HG02610 (cell line): ENCODE results near the gene TMEM131.
A peak's percentile ranks its signal among the peaks of the same experiment; 100 is the strongest.
"Not testable (repeated sequence)": the region's sequence is repeated elsewhere in the genome, so short reads cannot be mapped to it uniquely, and the experiment has no call there.

Experiments used
- ATAC-seq: cut with Tn5 transposase; IDR thresholded peaks from one replicate; pipeline ENCODE4 v1.9.1; 2021; ENCODE audit warnings: mild to moderate bottlenecking, moderate library complexity; ENCODE audit not compliant: unreplicated experiment

Gene TMEM131

DNA sequence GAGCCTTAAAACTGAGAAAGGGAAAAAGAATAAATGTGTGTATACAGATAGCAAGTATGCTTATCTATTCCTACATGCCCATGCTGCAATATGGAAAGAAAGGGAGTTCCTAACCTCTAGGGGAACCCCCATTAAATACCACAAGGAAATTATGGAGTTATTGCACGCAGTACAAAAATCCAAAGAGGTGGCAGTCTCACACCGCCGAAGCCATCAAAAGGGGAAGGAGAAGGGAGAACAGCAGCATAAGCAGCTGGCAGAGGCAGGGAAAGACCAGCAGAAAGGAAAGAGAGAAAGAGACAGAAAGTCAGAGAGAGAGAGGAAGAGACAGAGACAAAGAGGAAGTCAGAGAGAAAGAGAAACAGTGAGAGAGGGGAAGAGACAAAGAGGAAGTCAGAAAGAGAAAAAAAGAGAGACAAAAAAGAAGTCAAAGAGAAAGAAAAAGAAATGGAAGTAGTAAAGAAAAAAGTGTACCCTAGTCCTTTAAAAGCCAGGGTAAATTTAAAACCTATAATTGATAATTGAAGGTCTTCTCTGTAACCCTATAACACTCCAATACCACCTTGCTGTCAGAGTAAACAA is 169.4 kb downstream of the TMEM131 start:
- not testable (repeated sequence) for ATAC-seq

DNA sequence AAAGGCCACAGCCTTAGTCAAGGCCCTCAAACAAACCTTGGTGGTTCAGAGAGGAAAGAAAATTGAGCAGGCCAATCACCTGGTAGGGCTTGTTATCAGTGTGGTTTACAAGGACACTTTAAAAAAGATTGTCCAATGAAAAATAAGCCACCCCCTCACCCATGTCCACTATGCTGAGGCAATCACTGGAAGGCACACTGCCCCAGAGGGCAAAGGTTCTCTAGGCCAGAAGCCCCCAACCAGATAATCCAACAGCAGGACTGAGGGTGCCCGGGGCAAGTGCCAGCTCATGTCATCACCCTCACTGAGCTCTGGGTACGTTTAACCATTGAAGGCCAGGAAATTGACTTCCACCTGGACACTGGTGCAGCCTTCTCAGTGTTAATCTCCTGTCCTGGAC is 171.7 kb downstream of the TMEM131 start:
- ATAC-seq = not testable (repeated sequence)

DNA sequence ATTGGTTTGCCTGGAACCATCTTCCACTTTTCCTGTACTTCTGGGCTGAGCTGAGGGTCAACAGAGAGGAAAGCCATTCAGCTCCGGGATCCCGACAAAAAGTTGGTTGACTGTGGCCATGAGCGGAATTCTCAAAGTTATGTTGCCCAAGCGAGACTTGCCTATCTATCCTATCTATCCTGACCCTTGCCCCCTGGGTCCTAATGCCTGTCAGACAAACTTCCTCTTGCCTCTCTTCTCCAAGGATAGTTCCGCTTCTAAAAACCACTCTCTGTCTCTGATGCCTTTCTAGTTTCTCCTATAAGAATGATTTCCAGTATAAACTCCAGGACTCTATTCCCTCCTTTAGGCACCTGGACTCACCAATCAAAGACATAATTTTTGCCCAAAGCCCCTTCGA is 173.9 kb downstream of the TMEM131 start:
- not testable (repeated sequence) for ATAC-seq

DNA sequence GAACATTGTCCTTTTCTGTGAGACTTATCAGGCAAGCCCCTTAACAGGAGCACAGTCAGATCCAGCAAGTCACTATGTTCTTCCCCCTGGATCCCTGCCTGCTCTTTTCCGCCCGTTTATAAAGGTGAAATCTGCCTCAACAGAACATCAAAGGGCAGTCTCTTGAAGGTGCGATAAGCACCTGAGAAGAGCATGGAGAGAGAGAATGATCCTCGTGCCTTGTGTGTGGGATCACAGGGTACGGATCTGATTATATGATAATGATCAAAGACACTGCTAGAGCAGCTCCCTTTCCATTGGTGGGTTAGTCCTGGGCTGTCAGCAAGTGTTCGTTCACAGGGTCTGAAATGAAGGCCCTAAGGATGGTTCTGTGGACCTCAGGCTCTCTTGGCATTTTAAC is 176.0 kb downstream of the TMEM131 start:
- ATAC-seq = no peak

DNA sequence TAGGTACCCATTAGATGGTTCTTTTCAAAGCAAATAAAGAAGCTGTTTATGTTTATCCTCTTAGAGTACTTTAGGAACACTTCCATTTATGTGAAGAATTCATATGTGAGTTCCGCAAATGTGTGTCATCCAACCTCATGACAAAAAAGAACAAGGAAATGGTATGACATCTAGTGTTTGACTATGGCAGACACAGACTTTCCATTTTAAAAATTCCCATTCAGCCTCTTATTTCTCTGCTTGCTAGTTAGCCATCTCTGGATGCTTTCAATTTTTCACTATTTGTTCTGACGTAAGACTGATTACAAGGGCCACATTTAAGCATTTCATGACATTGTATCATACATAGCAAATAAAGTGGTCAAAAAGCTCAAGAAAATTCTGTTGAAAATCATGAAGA is 179.3 kb downstream of the TMEM131 start:
- ATAC-seq = no peak

DNA sequence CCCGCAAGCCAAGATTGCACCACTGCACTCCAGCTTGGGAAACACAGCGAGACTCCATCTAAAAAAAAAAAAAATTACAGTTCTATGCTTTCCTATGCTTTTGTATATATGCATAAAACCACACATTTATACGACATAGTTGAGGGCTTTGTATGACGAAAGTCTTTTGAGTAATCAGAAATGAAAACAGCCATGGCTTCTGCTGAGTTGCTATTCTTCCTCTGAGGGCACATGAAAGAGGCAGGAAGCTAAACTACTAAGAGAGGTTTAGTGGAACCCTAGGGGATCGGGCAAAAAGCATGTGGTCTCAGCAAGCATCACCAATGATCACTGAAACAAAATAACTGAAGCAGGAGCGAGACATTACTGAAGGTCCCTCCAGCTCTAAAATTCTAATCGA is 182.8 kb downstream of the TMEM131 start:
- ATAC-seq = no peak

DNA sequence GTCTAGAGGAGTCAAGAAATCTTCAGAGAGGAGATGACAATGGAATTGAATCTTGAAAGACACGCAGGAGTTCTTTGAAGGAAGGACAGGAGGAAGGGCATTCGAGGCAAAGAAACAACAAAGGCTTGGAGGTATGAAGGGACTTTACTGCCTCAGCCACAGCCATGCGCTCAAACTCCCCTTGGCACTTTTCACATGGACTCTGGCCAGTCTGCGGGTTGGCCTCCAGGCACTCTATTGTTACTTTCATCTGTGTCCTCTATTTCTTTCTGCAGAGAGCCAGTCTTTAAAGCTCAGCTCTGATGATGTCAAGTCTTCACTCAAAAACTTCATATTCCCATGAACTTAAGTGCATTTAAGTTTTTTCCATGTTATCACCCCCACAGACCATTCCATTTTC is 186.9 kb downstream of the TMEM131 start:
- ATAC-seq = no peak

DNA sequence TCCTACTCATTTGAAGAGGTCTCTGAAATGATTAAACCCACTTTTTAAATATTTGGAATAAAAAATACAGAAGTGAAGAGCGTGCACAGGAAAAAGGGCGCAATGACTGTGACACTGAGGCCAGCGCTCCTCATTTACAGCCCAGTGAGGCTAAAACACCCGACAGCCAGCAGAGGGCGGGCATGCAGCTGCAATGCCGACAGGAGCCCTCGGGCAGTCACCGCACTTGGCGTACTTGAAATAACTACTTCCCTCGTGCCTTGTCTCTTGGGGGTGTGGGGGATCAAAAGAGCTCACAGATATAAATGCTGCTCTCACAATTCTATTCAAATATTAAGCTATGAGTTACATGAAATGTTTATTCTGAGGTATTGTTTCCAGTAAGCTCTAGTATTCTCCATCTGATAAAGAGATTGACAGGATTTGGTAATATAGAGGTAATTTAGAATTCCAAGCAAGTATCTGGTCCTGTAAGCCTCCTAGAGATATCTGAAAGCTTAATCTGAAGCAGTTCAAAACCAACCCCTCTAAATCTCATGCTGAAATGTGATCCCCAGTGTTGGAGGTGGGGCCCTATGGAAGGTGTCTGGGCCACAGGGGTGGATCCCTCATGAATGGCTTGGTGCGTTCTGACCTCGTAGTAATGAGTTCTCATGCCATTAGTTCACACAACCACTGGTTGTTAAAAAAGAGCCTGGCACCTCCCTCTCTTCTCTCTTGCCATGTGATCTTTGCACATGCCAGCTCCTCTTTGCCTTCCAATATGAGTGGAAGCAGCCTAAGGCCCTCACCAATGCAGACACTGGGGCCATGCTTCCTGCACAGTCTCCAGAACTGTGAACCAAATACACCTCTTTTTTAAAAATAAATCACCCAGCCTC is 188.8 kb downstream of the TMEM131 start:
- peak; percentile 62 for ATAC-seq

DNA sequence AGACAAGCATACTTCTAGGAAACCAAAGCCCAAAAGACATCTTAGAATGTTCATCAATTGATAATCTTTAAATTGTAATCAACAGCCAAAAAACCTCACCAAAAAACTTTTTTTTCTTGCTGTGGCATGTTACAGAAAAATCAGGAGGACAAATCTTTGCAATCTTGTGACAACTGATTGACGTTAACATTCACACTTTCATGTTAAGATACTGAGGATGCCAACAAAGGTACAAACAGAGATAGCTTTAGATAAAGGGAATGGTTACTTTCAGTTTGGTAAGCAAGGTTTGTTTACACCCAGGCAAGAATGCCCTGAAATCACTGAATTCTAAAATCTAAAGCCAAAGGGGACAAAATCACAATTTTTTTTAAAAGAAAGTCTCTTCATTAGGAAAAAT is 190.0 kb downstream of the TMEM131 start:
- ATAC-seq = no peak

DNA sequence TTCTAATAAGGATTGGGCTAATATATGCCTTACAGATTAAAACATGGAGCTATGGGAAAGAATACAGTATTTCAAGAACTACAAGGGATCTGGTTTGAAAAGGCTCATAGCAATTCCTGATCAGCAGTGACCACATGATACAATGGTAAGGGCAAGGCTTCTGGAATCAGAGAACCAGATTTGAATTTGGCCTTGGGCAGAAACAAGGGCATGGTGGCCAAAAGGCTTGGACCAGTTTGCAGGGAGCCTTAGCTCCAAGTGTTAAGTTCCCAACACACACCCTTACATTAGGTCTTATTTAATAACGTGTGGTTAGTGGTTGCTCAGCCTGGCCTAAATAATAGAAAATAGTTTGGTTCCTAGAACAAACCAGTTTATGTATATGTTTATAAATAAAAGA is 194.7 kb downstream of the TMEM131 start:
- no peak for ATAC-seq

DNA sequence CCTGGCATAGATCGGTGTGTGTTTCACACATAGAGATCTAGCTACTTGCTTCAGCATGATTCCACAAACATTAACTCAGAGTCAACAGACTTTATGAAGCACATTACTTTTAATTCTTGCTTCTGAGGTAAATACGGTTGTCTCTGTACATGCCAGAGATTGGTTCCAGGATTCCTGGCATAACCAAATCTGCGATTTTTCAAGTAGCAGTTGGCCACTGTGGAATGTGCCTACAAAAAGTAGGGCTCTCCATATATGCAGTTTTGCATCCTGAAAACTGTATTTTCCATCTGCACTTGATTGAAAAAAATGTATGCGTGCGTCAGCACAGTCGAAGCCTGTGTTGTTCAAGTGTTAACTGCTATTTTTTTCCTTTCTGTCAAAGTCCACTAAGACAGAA is 197.3 kb downstream of the TMEM131 start:
- ATAC-seq = no peak

DNA sequence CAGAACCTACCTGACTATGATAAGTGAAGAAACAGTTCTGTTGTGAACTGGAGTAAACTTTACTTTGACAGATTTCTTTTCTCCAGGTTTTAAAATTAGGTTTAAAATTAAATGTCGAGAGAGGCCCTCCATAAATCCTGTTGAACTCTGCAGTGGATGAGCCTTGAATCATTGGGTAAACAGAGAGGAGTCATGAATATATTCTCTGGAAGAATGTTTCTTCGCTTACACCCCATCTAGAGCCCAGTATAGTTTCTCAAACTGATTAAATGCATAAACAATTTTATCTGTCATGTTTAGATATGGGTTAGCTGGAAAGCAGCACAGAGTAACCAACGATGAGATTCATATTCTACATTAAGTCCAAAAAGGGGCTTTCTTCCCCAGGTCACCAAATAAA is 198.4 kb downstream of the TMEM131 start:
- ATAC-seq = no peak

DNA sequence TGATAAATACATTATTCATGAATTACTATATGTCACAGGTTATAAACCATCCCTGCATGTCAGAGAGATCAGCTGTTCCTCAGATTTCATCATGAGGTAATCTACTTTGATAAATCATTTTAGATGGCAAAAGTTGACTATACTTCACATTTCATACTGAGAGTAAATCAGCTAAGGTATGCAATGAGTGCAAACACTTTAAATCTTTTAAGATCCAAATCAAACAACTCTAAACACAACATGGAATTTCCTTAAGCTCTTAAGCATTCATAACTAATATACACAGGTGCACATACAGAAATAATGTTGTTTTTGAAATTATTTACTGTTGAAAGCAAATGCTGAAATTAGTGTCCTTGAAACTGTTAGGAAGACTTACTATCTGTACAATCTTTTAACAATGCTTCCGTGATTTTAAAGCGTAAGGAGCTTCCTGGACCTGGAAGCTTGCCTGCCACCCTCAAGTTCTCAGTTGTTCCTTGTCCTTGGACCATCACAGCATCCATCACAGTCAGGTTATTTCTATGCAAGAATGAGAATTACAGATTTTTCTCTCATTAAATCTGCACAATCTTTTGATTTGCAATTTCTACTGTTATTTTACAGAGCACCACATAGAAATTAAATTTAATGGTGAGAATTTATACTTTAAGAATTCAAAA is 199.2 kb downstream of the TMEM131 start:
- no peak for ATAC-seq

DNA sequence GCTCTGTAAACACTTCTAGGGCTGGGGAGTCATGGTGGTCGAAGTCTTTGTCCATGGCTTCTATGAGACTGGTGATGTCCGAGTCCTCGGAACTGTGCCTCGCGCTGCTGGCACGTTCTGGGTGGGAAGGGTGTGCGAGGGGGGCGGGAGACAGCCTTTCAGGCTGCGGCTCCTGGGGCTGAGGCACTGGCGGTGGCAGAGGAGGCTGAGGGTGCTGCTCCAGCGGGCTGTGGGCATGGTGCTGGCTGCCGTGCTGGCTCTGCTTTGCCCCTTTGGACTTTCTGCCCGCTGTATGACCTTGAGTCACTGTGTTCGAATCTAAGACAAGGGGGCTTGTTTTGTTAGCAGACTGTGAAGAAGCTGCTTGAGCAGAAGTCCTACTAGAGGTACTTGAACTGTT is 203.3 kb downstream of the TMEM131 start:
- no peak for ATAC-seq

DNA sequence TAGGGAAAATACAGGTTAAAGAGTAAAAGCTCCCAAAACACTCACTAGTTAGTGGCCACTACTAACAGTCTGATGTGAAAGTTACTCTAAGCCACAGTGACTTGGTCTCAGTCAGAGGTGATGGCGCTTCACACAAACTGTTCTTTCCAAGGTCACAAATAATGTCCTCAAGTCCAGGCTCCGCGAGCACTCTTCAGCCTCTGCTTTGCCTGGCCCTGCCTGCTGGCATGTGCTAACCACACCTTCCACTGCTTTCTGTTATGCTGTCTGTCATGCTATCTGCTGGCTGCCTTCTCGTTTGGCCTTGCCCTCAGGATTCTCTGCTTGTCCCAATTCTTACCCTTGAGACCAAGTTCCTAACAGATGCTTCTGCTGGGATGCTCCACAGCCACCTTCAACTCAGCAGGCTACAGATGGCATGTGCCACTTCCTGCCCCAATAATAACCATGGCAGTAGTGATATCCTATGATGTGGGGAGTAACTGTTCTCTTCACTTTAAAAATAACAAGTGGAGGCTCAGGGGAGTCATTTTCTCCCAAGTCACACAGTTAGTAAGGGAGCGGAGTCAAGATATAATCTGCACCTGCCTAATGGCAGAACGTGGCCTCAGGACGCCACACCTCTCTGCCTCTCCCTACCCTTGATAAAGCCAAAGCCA is 206.6 kb downstream of the TMEM131 start:
- ATAC-seq = no peak

DNA sequence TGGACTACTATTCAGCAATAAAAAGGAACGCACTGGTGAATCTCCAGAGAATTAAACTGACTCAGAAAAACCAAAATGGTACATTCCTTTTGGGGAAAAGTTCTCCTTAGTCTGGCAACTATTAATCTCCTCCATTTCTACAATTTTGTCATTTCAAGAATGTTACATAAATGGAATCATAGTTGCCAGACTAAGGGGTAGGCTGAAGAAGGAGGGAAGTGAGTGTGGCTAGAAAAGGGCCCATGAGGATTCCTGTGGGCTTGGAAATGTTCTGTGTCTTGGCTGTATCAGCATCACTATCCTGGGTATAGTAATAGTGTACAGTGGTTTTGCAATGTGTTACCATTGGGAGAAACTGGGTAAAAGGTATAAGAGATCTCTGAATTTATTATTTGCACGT is 209.9 kb downstream of the TMEM131 start:
- ATAC-seq = no peak

DNA sequence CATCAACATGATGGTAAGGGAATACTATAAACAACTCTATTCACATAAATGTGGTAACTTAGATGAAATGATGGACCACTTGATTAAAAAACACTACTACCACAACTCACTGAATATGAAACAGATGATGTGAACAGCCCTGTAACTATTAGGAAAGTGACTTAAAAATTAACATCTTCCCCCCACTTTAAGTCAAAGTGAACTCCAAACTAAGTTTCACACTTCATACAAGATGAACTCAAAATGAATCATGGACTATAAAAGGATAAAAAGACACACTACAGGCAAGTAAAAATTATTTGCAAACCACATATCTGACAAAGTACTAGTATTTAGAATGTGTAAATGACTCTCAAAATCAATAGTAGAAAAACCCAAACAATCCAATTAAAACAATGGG is 210.8 kb downstream of the TMEM131 start:
- no peak for ATAC-seq

DNA sequence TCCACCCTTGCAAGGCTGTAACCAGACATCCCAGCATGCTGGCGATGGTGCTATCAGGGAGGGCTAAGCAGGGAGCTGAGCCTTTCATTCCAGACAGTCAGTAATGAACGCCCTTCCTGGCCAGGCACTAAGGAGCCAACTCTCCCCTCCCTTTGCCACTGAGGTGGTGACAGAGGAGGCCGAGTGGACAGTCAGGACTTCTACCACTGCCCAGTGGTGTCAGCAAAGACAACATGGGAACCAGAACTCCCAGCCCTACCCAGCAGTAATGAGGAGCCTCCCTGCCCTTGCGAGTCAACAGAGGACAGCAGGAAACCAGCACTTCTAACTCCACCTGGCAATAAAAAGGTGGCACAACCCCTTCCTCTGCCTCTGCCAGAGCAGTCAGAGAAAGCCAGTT is 213.8 kb downstream of the TMEM131 start:
- no peak for ATAC-seq

DNA sequence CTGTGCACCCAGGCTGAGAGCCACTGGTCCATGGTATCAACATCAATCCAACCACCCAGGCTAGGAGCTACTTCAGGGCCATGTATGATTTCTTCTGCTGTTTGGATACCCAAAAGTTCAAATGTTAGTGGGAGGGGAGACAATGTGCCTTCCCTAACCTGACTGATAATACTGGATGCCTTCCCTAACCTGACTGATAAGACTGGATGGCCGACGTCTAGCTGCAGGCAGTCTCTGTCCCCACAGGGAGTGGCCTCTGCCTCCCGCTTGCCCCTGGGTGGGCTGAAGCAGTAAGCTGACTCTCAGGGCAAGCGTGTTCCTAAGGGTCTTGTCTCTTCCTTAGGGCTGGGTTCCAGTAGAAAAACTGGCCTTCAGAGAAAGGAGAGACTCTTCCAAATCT is 216.6 kb downstream of the TMEM131 start:
- no peak for ATAC-seq

DNA sequence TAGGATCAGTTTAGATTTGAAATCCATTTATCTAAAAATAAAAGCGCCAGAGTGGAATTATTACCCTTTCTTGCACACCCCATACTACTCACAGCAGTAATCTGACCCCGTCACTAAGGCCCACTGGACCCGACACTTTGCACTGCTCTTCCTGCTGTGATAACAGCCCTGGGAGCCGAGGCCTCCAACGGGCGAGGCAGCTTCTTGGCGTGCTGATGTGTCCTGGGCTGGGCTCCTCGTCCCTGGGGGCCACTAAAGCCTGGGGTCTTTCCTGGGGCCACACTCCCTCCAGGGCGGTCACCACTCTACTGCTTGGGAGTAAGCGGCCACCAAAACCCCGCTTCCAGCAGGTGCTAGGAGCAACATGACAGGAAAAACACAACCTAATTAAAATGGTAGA is 220.7 kb downstream of the TMEM131 start:
- ATAC-seq = no peak

DNA sequence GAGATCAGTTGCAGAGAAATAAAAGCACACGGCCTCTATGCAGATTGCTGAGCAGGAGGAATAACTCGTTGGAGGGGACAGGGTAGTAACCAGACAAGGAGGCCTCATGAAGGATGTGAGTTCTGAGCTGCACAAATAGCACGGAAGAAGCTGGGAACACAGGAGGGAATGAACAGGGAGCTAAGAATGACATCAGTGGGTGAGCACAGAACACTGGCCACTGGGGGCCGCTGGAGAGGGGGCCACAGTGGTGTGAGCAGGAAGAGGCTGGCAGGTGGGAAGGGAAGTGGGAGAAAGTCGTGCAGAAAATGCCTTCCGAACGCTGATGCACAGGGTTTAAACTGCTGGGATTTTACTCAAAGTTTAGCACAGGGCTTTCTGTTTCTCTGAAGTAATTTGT is 221.3 kb downstream of the TMEM131 start:
- ATAC-seq = no peak

DNA sequence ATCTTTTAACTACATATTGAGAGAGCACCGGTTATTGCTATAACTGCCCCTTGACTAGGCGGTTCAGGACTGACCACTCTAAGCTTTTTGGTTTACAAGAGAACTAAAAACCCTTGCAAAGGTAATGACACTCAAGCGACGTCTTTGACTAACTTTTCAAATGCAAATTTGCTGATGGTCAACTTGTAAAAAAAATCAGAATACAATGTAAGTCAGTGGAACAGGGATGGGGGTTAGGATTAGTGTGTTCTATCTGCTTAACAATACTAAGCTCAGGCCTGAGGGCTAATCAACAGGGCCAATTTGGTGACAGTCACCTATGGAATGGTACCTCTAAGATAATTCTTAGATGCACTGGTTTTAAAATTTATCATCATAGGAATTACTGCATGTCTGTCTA is 225.3 kb downstream of the TMEM131 start:
- ATAC-seq = no peak
